ENCODE measurements around the gene USP17L5. TPM values are rescaled to one million over a fixed set of nuclear protein-coding genes. Genes with fewer than 3 reads are reported as not detected.
"Not testable (repeated sequence)": the region's sequence is repeated elsewhere in the genome, so short reads cannot be mapped to it uniquely, and the experiment has no call there.

The USP17L5 gene, protein sequence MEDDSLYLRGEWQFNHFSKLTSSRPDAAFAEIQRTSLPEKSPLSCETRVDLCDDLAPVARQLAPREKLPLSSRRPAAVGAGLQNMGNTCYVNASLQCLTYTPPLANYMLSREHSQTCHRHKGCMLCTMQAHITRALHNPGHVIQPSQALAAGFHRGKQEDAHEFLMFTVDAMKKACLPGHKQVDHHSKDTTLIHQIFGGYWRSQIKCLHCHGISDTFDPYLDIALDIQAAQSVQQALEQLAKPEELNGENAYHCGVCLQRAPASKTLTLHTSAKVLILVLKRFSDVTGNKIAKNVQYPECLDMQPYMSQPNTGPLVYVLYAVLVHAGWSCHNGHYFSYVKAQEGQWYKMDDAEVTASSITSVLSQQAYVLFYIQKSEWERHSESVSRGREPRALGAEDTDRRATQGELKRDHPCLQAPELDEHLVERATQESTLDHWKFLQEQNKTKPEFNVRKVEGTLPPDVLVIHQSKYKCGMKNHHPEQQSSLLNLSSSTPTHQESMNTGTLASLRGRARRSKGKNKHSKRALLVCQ
- total RNA-seq: not detected

DNA sequence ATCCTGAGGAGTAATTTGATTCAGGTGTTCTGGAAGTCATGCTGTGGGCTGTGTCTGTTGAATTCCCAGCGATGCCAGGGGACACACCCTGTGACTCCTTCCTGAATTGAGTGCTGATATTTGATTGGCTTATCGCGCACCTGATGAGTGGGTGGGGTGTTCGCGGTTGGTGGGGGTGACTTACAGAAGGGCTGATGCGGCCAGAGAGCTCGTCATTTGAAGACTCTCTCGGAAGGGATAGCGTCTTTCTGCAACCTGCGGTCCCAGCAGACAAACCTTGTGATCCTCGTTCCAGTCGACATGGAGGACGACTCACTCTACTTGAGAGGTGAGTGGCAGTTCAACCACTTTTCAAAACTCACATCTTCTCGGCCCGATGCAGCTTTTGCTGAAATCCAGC is at the start of gene USP17L5:
USP17L5 (plus strand) TSS at position 301 of the 400 bp plus-strand sequence; CDS start at position 301, 0 bp downstream.
- not testable (repeated sequence) for DNase-seq, H3K4me1 Mint-ChIP-seq, H3K27me3 Mint-ChIP-seq, H3K27ac Mint-ChIP-seq, H3K36me3 Mint-ChIP-seq, H3K9me3 Mint-ChIP-seq, H3K4me3 Mint-ChIP-seq

DNA sequence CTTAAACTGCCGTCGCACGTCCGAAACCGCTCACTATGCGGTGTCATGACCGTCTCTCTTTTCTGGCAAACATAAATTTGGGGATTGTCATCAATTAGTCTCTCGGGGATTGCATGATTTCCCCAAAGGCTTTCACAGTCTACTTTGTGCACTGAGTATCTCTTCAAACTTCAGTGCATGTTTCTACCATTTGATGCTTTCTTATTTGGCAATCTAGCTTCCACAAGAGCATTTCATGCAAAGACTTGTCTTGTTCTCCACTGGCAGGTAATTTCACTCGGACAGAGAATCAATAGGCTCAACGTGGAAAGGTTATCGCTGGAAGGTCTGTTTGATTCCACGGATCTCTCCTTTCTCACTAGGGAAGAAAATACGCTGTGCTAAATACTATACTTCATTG is 15.0 kb upstream of the USP17L5 start:
- H3K27me3 Mint-ChIP-seq, H3K36me3 Mint-ChIP-seq, H3K27ac Mint-ChIP-seq, H3K4me3 Mint-ChIP-seq, H3K4me1 Mint-ChIP-seq, H3K9me3 Mint-ChIP-seq, DNase-seq: not testable (repeated sequence)

GRCh38 chr4:9324865-9325264 is 14.3 kb upstream of the USP17L5 start, which contains the start of gene USP17L24:
USP17L24 (plus strand) TSS chr4:9325165; CDS start chr4:9325165, 0 bp downstream.
- not testable (repeated sequence) for H3K9me3 Mint-ChIP-seq, H3K27me3 Mint-ChIP-seq, DNase-seq, H3K4me1 Mint-ChIP-seq, H3K27ac Mint-ChIP-seq, H3K36me3 Mint-ChIP-seq, H3K4me3 Mint-ChIP-seq

DNA sequence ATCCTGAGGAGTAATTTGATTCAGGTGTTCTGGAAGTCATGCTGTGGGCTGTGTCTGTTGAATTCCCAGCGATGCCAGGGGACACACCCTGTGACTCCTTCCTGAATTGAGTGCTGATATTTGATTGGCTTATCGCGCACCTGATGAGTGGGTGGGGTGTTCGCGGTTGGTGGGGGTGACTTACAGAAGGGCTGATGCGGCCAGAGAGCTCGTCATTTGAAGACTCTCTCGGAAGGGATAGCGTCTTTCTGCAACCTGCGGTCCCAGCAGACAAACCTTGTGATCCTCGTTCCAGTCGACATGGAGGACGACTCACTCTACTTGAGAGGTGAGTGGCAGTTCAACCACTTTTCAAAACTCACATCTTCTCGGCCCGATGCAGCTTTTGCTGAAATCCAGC is 9.6 kb upstream of the USP17L5 start, which contains the start of gene USP17L25:
USP17L25 (plus strand) TSS at position 301 of the 400 bp plus-strand sequence; CDS start at position 301, 0 bp downstream.
- not testable (repeated sequence) for H3K9me3 Mint-ChIP-seq

DNA sequence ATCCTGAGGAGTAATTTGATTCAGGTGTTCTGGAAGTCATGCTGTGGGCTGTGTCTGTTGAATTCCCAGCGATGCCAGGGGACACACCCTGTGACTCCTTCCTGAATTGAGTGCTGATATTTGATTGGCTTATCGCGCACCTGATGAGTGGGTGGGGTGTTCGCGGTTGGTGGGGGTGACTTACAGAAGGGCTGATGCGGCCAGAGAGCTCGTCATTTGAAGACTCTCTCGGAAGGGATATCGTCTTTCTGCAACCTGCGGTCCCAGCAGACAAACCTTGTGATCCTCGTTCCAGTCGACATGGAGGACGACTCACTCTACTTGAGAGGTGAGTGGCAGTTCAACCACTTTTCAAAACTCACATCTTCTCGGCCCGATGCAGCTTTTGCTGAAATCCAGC is 4.8 kb upstream of the USP17L5 start, which contains the start of gene USP17L26:
USP17L26 (plus strand) TSS at position 301 of the 400 bp plus-strand sequence; CDS start at position 301, 0 bp downstream.
- H3K4me3 Mint-ChIP-seq, H3K27me3 Mint-ChIP-seq, H3K36me3 Mint-ChIP-seq, DNase-seq, H3K4me1 Mint-ChIP-seq, H3K9me3 Mint-ChIP-seq, H3K27ac Mint-ChIP-seq: not testable (repeated sequence)

More for the DNA sequence above, 9.6 kb upstream of the USP17L5 start, which contains the start of gene USP17L25:
- not testable (repeated sequence) for H3K4me1 Mint-ChIP-seq, DNase-seq, H3K27ac Mint-ChIP-seq, H3K4me3 Mint-ChIP-seq, H3K27me3 Mint-ChIP-seq, H3K36me3 Mint-ChIP-seq

GRCh38 chr4:9343848-9344247 is 4.6 kb downstream of the USP17L5 start, which contains the start of gene USP17L27:
USP17L27 (plus strand) TSS chr4:9344148; CDS start chr4:9344148, 0 bp downstream.
- H3K27me3 Mint-ChIP-seq, H3K9me3 Mint-ChIP-seq, H3K36me3 Mint-ChIP-seq, H3K27ac Mint-ChIP-seq, DNase-seq, H3K4me1 Mint-ChIP-seq, H3K4me3 Mint-ChIP-seq: not testable (repeated sequence)

DNA sequence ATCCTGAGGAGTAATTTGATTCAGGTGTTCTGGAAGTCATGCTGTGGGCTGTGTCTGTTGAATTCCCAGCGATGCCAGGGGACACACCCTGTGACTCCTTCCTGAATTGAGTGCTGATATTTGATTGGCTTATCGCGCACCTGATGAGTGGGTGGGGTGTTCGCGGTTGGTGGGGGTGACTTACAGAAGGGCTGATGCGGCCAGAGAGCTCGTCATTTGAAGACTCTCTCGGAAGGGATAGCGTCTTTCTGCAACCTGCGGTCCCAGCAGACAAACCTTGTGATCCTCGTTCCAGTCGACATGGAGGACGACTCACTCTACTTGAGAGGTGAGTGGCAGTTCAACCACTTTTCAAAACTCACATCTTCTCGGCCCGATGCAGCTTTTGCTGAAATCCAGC is 9.4 kb downstream of the USP17L5 start, which contains the start of gene USP17L28:
USP17L28 (plus strand) TSS at position 301 of the 400 bp plus-strand sequence; CDS start at position 301, 0 bp downstream.
- not testable (repeated sequence) for H3K27ac Mint-ChIP-seq, H3K27me3 Mint-ChIP-seq, H3K4me1 Mint-ChIP-seq, DNase-seq, H3K36me3 Mint-ChIP-seq, H3K4me3 Mint-ChIP-seq, H3K9me3 Mint-ChIP-seq

GRCh38 chr4:9350866-9351265 is 11.7 kb downstream of the USP17L5 start:
- not testable (repeated sequence) for H3K4me3 Mint-ChIP-seq, H3K9me3 Mint-ChIP-seq, DNase-seq, H3K36me3 Mint-ChIP-seq, H3K27me3 Mint-ChIP-seq, H3K27ac Mint-ChIP-seq, H3K4me1 Mint-ChIP-seq

DNA sequence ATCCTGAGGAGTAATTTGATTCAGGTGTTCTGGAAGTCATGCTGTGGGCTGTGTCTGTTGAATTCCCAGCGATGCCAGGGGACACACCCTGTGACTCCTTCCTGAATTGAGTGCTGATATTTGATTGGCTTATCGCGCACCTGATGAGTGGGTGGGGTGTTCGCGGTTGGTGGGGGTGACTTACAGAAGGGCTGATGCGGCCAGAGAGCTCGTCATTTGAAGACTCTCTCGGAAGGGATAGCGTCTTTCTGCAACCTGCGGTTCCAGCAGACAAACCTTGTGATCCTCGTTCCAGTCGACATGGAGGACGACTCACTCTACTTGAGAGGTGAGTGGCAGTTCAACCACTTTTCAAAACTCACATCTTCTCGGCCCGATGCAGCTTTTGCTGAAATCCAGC is 14.1 kb downstream of the USP17L5 start, which contains the start of gene USP17L29:
USP17L29 (plus strand) TSS at position 301 of the 400 bp plus-strand sequence; CDS start at position 301, 0 bp downstream.
- not testable (repeated sequence) for H3K9me3 Mint-ChIP-seq, DNase-seq, H3K36me3 Mint-ChIP-seq, H3K27ac Mint-ChIP-seq, H3K4me3 Mint-ChIP-seq, H3K27me3 Mint-ChIP-seq, H3K4me1 Mint-ChIP-seq

GRCh38 chr4:9362829-9363228 is 23.6 kb downstream of the USP17L5 start, which contains the start of gene USP17L30:
USP17L30 (plus strand) TSS chr4:9363129; CDS start chr4:9363129, 0 bp downstream.
- H3K36me3 Mint-ChIP-seq, DNase-seq, H3K4me3 Mint-ChIP-seq, H3K27me3 Mint-ChIP-seq, H3K9me3 Mint-ChIP-seq, H3K27ac Mint-ChIP-seq, H3K4me1 Mint-ChIP-seq: not testable (repeated sequence)

- not testable (repeated sequence) for DNase-seq, H3K4me3 Mint-ChIP-seq, H3K9me3 Mint-ChIP-seq, H3K27ac Mint-ChIP-seq, H3K36me3 Mint-ChIP-seq, H3K27me3 Mint-ChIP-seq, H3K4me1 Mint-ChIP-seq
Observed at GRCh38 chr4:9379881-9380280, 40.7 kb downstream of the USP17L5 start.

GRCh38 chr4:9381012-9381534 is 41.9 kb downstream of the USP17L5 start:
- DNase-seq: peak; percentile 44
- H3K27ac Mint-ChIP-seq, H3K27me3 Mint-ChIP-seq, H3K9me3 Mint-ChIP-seq, H3K36me3 Mint-ChIP-seq, H3K4me1 Mint-ChIP-seq: not testable (repeated sequence)
- peak overlapping the region; percentile 35 for H3K4me3 Mint-ChIP-seq

DNA sequence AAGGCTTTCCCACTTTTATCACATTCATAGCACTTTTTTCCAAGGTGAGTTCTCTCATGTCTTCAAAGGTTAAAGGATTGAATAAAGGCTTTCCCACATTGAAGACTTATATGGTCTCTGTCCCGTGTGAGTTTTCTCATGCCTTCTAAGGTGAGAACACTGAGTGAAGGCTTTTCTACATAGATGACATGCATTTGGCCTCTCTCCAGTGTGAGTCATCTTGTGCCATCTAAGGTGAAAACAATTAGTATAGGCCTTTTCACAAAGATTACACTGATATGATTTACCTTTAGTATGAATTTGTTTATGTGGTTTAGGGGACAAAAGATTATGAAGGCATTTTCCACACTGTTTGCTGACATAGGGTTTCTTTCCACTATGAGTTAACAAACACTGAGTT is 44.9 kb downstream of the USP17L5 start:
- Mint-ChIP-seq H3K36me3 (no peaks in the 10 kb centered on the region), H3K27me3 (no peaks in the 10 kb centered on the region), H3K9me3 (no peaks in the 10 kb centered on the region), H3K4me3 (no peak overlapping the region), H3K4me1 (peaks cover 2% of the 10 kb centered on the region), H3K27ac (no peak overlapping the region)
- no peak for DNase-seq

- H3K36me3 Mint-ChIP-seq, H3K4me3 Mint-ChIP-seq, H3K9me3 Mint-ChIP-seq, H3K27ac Mint-ChIP-seq, H3K27me3 Mint-ChIP-seq, H3K4me1 Mint-ChIP-seq, DNase-seq: not testable (repeated sequence)
Observed at GRCh38 chr4:9389001-9389400, 49.8 kb downstream of the USP17L5 start.
